GM06990 (cell line): ENCODE data around the gene GLYATL1.

ENCODE experiments used
- DNase-seq: peaks from one replicate; pipeline ENCODE4 v3.0.0-alpha.2; 2011; ENCODE audit not compliant: insufficient read length; ENCODE audit errors: extremely low read depth
- H3K27me3 ChIP-seq: replicated peaks from 2 replicates; pipeline ENCODE4 v1.6.0; 2011; ENCODE audit warnings: low read length; ENCODE audit not compliant: control insufficient read depth, insufficient read depth
- H3K36me3 ChIP-seq: 2 replicates; pipeline ENCODE4 v1.5.1; 2011; ENCODE audit warnings: low read length; ENCODE audit not compliant: control insufficient read depth, insufficient read depth
- H3K4me3 ChIP-seq: replicated peaks from 2 replicates; pipeline ENCODE4 v1.5.1; 2011; ENCODE audit warnings: low read depth, mild to moderate bottlenecking, control low read depth, low read length
- TF ChIP-seq, protein P1 (sequence below): IDR thresholded peaks from 2 replicates; pipeline ENCODE4 v1.5.1; 2011; ENCODE audit warnings: low read length, control low read depth, mild to moderate bottlenecking, inconsistent platforms; ENCODE audit not compliant: insufficient read depth, poor library complexity, severe bottlenecking

Gene GLYATL1

DNA sequence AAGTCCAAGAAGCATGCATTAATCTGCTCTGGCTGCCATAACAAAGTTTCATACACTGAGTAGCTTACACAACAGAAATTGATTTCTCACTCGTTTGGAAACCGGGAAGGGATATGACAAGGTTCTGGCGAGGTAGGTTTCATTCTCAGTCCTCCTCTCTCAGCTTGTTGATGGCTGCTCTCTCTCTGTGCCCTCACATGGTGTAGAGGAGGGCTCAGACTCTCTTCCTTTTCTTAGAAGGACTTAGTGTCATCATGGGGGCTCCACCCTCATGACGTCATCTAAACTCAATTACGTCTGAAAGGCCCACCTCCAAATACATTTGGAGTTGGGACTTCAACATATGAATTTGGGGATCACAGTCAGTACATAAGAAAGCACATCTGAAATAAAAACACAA, 18.6 kb downstream of the GLYATL1 start:
- DNase-seq = no peak
- Histone ChIP-seq H3K4me3 (no peak overlapping the region), H3K36me3 (no peaks in the 10 kb centered on the region), H3K27me3 (peaks cover 1% of the 10 kb centered on the region; the same call in 1 of the 2 replicates)
- TF ChIP-seq, protein P1, sequence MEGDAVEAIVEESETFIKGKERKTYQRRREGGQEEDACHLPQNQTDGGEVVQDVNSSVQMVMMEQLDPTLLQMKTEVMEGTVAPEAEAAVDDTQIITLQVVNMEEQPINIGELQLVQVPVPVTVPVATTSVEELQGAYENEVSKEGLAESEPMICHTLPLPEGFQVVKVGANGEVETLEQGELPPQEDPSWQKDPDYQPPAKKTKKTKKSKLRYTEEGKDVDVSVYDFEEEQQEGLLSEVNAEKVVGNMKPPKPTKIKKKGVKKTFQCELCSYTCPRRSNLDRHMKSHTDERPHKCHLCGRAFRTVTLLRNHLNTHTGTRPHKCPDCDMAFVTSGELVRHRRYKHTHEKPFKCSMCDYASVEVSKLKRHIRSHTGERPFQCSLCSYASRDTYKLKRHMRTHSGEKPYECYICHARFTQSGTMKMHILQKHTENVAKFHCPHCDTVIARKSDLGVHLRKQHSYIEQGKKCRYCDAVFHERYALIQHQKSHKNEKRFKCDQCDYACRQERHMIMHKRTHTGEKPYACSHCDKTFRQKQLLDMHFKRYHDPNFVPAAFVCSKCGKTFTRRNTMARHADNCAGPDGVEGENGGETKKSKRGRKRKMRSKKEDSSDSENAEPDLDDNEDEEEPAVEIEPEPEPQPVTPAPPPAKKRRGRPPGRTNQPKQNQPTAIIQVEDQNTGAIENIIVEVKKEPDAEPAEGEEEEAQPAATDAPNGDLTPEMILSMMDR = no peak

GRCh38 chr11:58958500-58958899, 19.2 kb downstream of the GLYATL1 start:
- peaks cover 1% of the 10 kb centered on the region; the same call in 1 of the 2 replicates for H3K27me3 ChIP-seq
- no peak for DNase-seq
- TF ChIP-seq, protein P1 = peak; percentile 74
- H3K4me3 ChIP-seq = no peak overlapping the region
- H3K36me3 ChIP-seq = no peaks in the 10 kb centered on the region

DNA sequence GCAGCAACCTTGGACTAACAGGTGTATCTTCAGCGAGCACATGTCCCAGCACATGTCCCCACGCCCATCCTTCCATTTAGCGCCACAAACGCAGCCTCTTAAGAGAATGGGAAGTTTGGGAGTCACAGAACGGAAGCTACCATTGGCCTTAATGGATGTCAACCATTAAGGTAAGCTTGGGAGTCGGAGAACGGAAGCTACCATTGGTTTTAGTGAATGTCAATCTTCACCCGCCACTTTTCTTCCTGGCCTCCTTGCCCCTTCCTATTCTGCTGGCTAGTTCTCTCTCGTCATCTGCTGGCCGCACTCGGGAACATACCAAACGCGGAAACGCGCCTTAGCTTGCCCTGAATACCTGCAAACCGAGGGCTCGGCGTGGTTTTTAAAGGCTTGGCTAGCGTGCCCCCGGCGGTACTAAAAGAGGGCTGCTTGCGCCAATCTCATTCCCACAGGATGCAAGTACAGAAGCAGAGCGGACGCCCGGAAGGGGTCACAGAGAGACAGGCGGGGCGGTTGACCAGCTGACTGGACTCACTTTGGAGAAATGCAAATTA, 24.3 kb downstream of the GLYATL1 start:
- no peak for DNase-seq
- H3K4me3 ChIP-seq = no peak overlapping the region
- TF ChIP-seq, protein P1 = no peak
- no peaks in the 10 kb centered on the region for H3K27me3 ChIP-seq
- no peaks in the 10 kb centered on the region for H3K36me3 ChIP-seq

GRCh38 chr11:58965246-58965985, 26.1 kb downstream of the GLYATL1 start:
- no peaks in the 10 kb centered on the region for H3K27me3 ChIP-seq

GRCh38 chr11:58968251-58968711, 29.0 kb downstream of the GLYATL1 start:
- TF ChIP-seq, protein P1 = no peak
- Histone ChIP-seq H3K27me3 (no peaks in the 10 kb centered on the region; the same call in 1 of the 2 replicates), H3K4me3 (no peak overlapping the region), H3K36me3 (no peaks in the 10 kb centered on the region)
- DNase-seq = no peak

More at GRCh38 chr11:58965246-58965985, 26.1 kb downstream of the GLYATL1 start:
- H3K4me3 ChIP-seq = no peak overlapping the region
- H3K36me3 ChIP-seq = no peaks in the 10 kb centered on the region
- DNase-seq = no peak
- TF ChIP-seq, protein P1 = no peak
